ENCODE results near the gene TUBA8.
"Not testable (repeated sequence)": the region's sequence is repeated elsewhere in the genome, so short reads cannot be mapped to it uniquely, and the experiment has no call there.

TUBA8 gene

GRCh38 chr22:18110194-18110953, at the start of gene TUBA8:
Gene TUBA8 (plus strand): TSS chr22:18110809. CDS start chr22:18110866, 57 bp downstream.
- no peak for TF ChIP-seq CTCF (IDR thresholded peaks at IDR 0.05; ENCODE audit: low read depth, low read length, missing control alignments)
- in situ Hi-C loops (cut with HindIII; ENCODE audit: low pct_ligation_motif_present, low sequenced_read_pairs), result no loop called here
- no peak within 1 kb of the TSS for H3K27ac ChIP-seq
- peaks cover 10% of the 10 kb centered on the region for H3K27me3 ChIP-seq (replicated peaks)
- peak; percentile 14 for DNase-seq
- H3K36me3 ChIP-seq (replicated peaks), result no peaks in the 10 kb centered on the region
- H3K4me3 ChIP-seq (ENCODE audit: low read depth, low read length), result peak within 1 kb of the TSS; percentile 34

GRCh38 chr22:18062421-18062820, 48.2 kb upstream of the TUBA8 start:
- no peak for DNase-seq
- Histone ChIP-seq H3K36me3 (replicated peaks) (no peaks in the 10 kb centered on the region), H3K27ac (no peak overlapping the region), H3K4me3 (ENCODE audit: low read depth, low read length) (no peak overlapping the region), H3K27me3 (replicated peaks) (peaks cover 4% of the 10 kb centered on the region)
- no peak for TF ChIP-seq CTCF (IDR thresholded peaks at IDR 0.05; ENCODE audit: low read depth, low read length, missing control alignments)
- in situ Hi-C loops (cut with HindIII; ENCODE audit: low pct_ligation_motif_present, low sequenced_read_pairs), result no loop called here

- H3K4me3 ChIP-seq (ENCODE audit: low read depth, low read length), result no peak overlapping the region
- no peak for DNase-seq
- H3K27me3 ChIP-seq (replicated peaks), result peaks cover 9% of the 10 kb centered on the region
- no peak overlapping the region for H3K27ac ChIP-seq
- TF ChIP-seq CTCF (IDR thresholded peaks at IDR 0.05; ENCODE audit: low read depth, low read length, missing control alignments), result no peak
- H3K36me3 ChIP-seq (replicated peaks), result no peaks in the 10 kb centered on the region
- in situ Hi-C loops (cut with HindIII; ENCODE audit: low pct_ligation_motif_present, low sequenced_read_pairs), result no loop called here
These were observed 47.3 kb upstream of the TUBA8 start for GRCh38 chr22:18063306-18063705.

- H3K36me3 ChIP-seq (replicated peaks); H3K4me3 ChIP-seq (ENCODE audit: low read depth, low read length); in situ Hi-C loops (cut with HindIII; ENCODE audit: low pct_ligation_motif_present, low sequenced_read_pairs); H3K27ac ChIP-seq; H3K27me3 ChIP-seq (replicated peaks); DNase-seq: not testable (repeated sequence)
These were observed 46.9 kb upstream of the TUBA8 start for GRCh38 chr22:18063715-18064114.

- TF ChIP-seq CTCF (IDR thresholded peaks at IDR 0.05; ENCODE audit: low read depth, low read length, missing control alignments), result no peak
- DNase-seq, result no peak
- in situ Hi-C loops (cut with HindIII; ENCODE audit: low pct_ligation_motif_present, low sequenced_read_pairs), result no loop called here
- Histone ChIP-seq H3K27me3 (replicated peaks) (peaks cover 9% of the 10 kb centered on the region), H3K27ac (no peak overlapping the region), H3K36me3 (replicated peaks) (no peaks in the 10 kb centered on the region), H3K4me3 (ENCODE audit: low read depth, low read length) (no peak overlapping the region)
These were observed 46.0 kb upstream of the TUBA8 start for GRCh38 chr22:18064636-18065035.

GRCh38 chr22:18065256-18065655, 45.4 kb upstream of the TUBA8 start:
- Histone ChIP-seq H3K4me3 (ENCODE audit: low read depth, low read length) (no peak overlapping the region), H3K36me3 (replicated peaks) (no peaks in the 10 kb centered on the region), H3K27me3 (replicated peaks) (peaks cover 9% of the 10 kb centered on the region), H3K27ac (no peak overlapping the region)
- no peak for TF ChIP-seq CTCF (IDR thresholded peaks at IDR 0.05; ENCODE audit: low read depth, low read length, missing control alignments)
- in situ Hi-C loops (cut with HindIII; ENCODE audit: low pct_ligation_motif_present, low sequenced_read_pairs), result no loop called here
- DNase-seq, result no peak

Data from brain microvascular endothelial cell (primary cell).